Ovary (tissue), 9 donors: ENCODE results near the gene DIPK2A. TPM values are rescaled to one million over a fixed set of nuclear protein-coding genes. Genes with fewer than 3 reads are reported as not detected.

Experiments used
- DNase-seq, 5 donors: peaks; one replicate each; pipeline ENCODE4 v3.0.0-alpha.2; 2019 to 2020
- H3K27ac ChIP-seq, 2 donors: fragments of 200-600 bp; one replicate each; pipeline versions ENCODE4 v1.5.1 to v1.8.0; 2019 to 2022
- H3K27me3 ChIP-seq: fragments of 200-600 bp; one replicate; pipeline ENCODE4 v1.8.0; 2022
- H3K36me3 ChIP-seq: fragments of 200-600 bp; sonication (generic); one replicate; pipeline ENCODE4 v1.5.1; 2019
- H3K4me1 ChIP-seq: one replicate; pipeline ENCODE4 v1.8.1; 2013; ENCODE audit warnings: mild to moderate bottlenecking, moderate library complexity; ENCODE audit not compliant: insufficient read depth
- H3K4me3 ChIP-seq: fragments of 200-600 bp; sonication (generic); one replicate; pipeline ENCODE4 v1.5.1; 2017
- H3K9me3 ChIP-seq, 2 donors: fragments of 200-600 bp in 1 of 2; sonication (generic) in 1 of 2; one replicate each; pipeline versions ENCODE4 v1.5.1 to v1.8.1; 2013 to 2019; ENCODE audit warnings: mild to moderate bottlenecking in 1 of 2, moderate library complexity in 1 of 2
- CTCF ChIP-seq, 3 donors: fragments of 450-650 bp in 2 of 3; fragments of 200-600 bp in 1 of 3; IDR thresholded peaks; one replicate each; pipeline versions ENCODE4 v1.5.1 to v1.8.0; 2016 to 2022; ENCODE audit warnings: antibody characterized with exemption in 3 of 3, mild to moderate bottlenecking in 1 of 3
- EP300 ChIP-seq: sonication (generic); formaldehyde crosslinking; IDR thresholded peaks from one replicate; pipeline ENCODE4 v1.6.1; 2017; ENCODE audit warnings: antibody characterized with exemption
- POLR2A ChIP-seq: fragments of 450-650 bp; IDR thresholded peaks from one replicate; pipeline ENCODE4 v1.6.1; 2017; ENCODE audit warnings: antibody characterized with exemption, mild to moderate bottlenecking, moderate library complexity
- WGBS, 3 donors: extraction: QIAGEN DNeasy Blood & Tissue Kit in 1 of 3; methylation state at CpG; one replicate each; pipeline versions ENCODE4 v1.1.5 to v1.1.7; 2013 to 2017; 5-methylcytosine and 5-hydroxymethylcytosine counted together
- intact Hi-C, 4 donors: fragments of 100-400 bp; cut with DNase I; formaldehyde crosslinking; loops; one replicate each; pipeline versions ENCODE4 v1.11.0 to v1.15.1; 2022 to 2023
- polyA plus RNA-seq, 2 donors: library from polyadenylated mRNA; stranded (reverse); fragments of 200-250 nt in 1 of 2; fragments of 350-450 nt in 1 of 2; fragmentation: Illumina TruSeq in 1 of 2; extraction: RNeasy Lipid Tissue Mini Kit (QIAGEN cat#74804) in 1 of 2; gene quantifications; one replicate each; pipeline ENCODE4 v1.2.3, GENCODE V29; 2013 to 2014
- total RNA-seq, 7 donors: library from RNA; depleted of rRNA in 2 of 7; stranded (reverse); fragments of >200 nt in 2 of 7; fragmentation: NEBNext Ultra II Directional in 3 of 7; extraction: Animal tissue kit (Norgen Biotek cat#: 25700) in 3 of 7; gene quantifications; one replicate each; pipeline versions ENCODE4 v1.1.0 to v1.2.4, GENCODE V29; 2016 to 2023
- donor health status: DM: no; HTN: no; CAD: no; lungs with moderate emphysema.
- donor health status: DM: no; HTN: no; CAD: no.
- donor health status: Bipolar disorder and iron deficiency.
- donor health status: DM: yes; HTN: yes; CAD: no.
- donor health status: DM: no; HTN: no; CAD: no.
- donor health status: DM: yes; HTN: yes; CAD: no.

DIPK2A gene
- total and polyA plus RNA-seq, 9 donors, result 17.6 to 50.2 (median 30.7) TPM

- no peaks in the 10 kb centered on the region for H3K36me3 ChIP-seq
- no peaks in the 10 kb centered on the region for H3K4me1 ChIP-seq
- intact Hi-C loops, result no loop called here
- no peaks in the 10 kb centered on the region for H3K27me3 ChIP-seq
- DNase-seq, result no peak
- no peak overlapping the region for H3K4me3 ChIP-seq
- no peaks in the 10 kb centered on the region for H3K9me3 ChIP-seq
- WGBS, 3 donors, result 37 to 75% (median 57%) methylated on average over 3 of the region's 3 CpGs
- H3K27ac ChIP-seq, result no peak overlapping the region
- TF ChIP-seq POLR2A, result no peak
- TF ChIP-seq CTCF (IDR thresholded peaks at IDR 0.05), result no peak
- no peak for TF ChIP-seq EP300
These were observed 36.8 kb upstream of the DIPK2A start for GRCh38 chr3:143934791-143935190.

GRCh38 chr3:143935678-143936077 lies 35.9 kb upstream of the DIPK2A start:
- Histone ChIP-seq H3K9me3 (no peaks in the 10 kb centered on the region), H3K27me3 (no peaks in the 10 kb centered on the region), H3K36me3 (no peaks in the 10 kb centered on the region), H3K4me1 (no peaks in the 10 kb centered on the region), H3K4me3 (no peak overlapping the region), H3K27ac (no peak overlapping the region)
- intact Hi-C loops, result no loop called here
- TF ChIP-seq CTCF (IDR thresholded peaks at IDR 0.05) (no peak), EP300 (no peak)
- DNase-seq, result no peak
- 82 to 89% (median 86%) methylated on average over 1 of the region's 1 CpG for WGBS, 3 donors

- intact Hi-C loops, result loop anchor here in 1 of 4 donors (5.0 kb wide), 1 partner anchor 179 kb away; no protein-coding TSS in a partner anchor
- H3K9me3 ChIP-seq, result no peaks in the 10 kb centered on the region
- 84 to 92% (median 89%) methylated on average over 2 of the region's 2 CpGs for WGBS, 3 donors
- TF ChIP-seq EP300, result no peak
- no peak for TF ChIP-seq CTCF (IDR thresholded peaks at IDR 0.05)
- no peak for TF ChIP-seq POLR2A
- H3K4me3 ChIP-seq, result no peak overlapping the region
- no peaks in the 10 kb centered on the region for H3K4me1 ChIP-seq
- H3K36me3 ChIP-seq, result no peaks in the 10 kb centered on the region
- no peak overlapping the region for H3K27ac ChIP-seq
- no peak for DNase-seq
- H3K27me3 ChIP-seq, result no peaks in the 10 kb centered on the region
These were observed 20.8 kb upstream of the DIPK2A start for GRCh38 chr3:143950810-143951209.

GRCh38 chr3:143951351-143951971 lies 20.2 kb upstream of the DIPK2A start:
- H3K27me3 ChIP-seq, result no peaks in the 10 kb centered on the region
- no peak overlapping the region for H3K27ac ChIP-seq
- DNase-seq, result peak in 2 of 5 donors; percentile 23 to 30
- H3K9me3 ChIP-seq, result no peaks in the 10 kb centered on the region
- H3K4me1 ChIP-seq, result no peaks in the 10 kb centered on the region
- intact Hi-C loops, result loop anchor here in 1 of 4 donors (5.0 kb wide), 1 partner anchor 179 kb away; no protein-coding TSS in a partner anchor
- no peak overlapping the region for H3K4me3 ChIP-seq
- 96% methylated on average over 1 of the region's 1 CpG for WGBS, 3 donors
- no peaks in the 10 kb centered on the region for H3K36me3 ChIP-seq
- TF ChIP-seq CTCF (IDR thresholded peaks at IDR 0.05), result peak in 1 of 3 donors; percentile 58
- no peak for TF ChIP-seq EP300
- no peak for TF ChIP-seq POLR2A
